ENCODE measurements around the gene VWCE. TPM values are rescaled to one million over a fixed set of nuclear protein-coding genes. Genes with fewer than 3 reads are reported as not detected.

VWCE gene
- polyA plus RNA-seq, 1 of the 3 experiments (the other 2 are of a cell fraction) = 5.0 TPM

DNA sequence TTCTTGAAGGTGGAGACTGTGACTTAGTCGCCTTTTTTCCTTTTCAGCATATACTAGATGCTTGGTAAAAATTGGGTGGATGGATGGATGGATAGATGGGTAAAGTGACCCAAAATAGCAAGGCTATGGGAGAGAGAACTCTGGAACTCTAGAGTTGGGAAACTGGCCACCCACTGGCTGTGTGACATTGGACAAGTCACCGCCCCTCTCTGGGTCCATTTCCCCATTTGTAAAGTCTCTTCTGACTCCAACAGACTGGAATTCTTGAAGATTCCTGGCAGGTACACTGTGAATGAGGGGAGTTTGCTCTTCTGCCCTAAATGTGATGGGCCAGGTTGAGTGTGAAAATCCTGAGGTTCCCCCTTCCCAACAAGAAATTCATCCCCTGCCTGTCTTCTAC is 45.9 kb upstream of the VWCE start:
- Histone ChIP-seq H3F3A (replicated peaks; ENCODE audit: insufficient read depth) (no peaks in the 10 kb centered on the region), H3K27me3 (ENCODE audit: insufficient read depth) (no peaks in the 10 kb centered on the region), H3K79me2 (ENCODE audit: insufficient read depth) (no peaks in the 10 kb centered on the region), H3K9me2 (no peaks in the 10 kb centered on the region), H3K9me3 (no peaks in the 10 kb centered on the region), H2AFZ (ENCODE audit: low read depth) (no peak overlapping the region), H3K4me3 (ENCODE audit: low read depth in 2 of 2, low read length in 1 of 2) (no peak overlapping the region), H3K4me2 (no peak overlapping the region), H3K27ac (ENCODE audit: low read depth in 2 of 2, low read length in 1 of 2) (no peak overlapping the region), H3K9ac (no peak overlapping the region), H4K20me1 (ENCODE audit: insufficient read depth) (no peaks in the 10 kb centered on the region), H3K36me3 (replicated peaks in 1 of 2; ENCODE audit: control insufficient read depth in 1 of 2, insufficient read depth in 2 of 2, low read length in 1 of 2) (peaks cover 0 to 30% of the 10 kb centered on the region in 2 experiments), H3K4me1 (ENCODE audit: control insufficient read depth in 1 of 2, insufficient read depth in 2 of 2, low read depth in 1 of 2, low read length in 1 of 2) (peaks cover 0 to 21% of the 10 kb centered on the region in 2 experiments; a peak in 1 of 4 replicates)
- ChIA-PET POLR2A (interaction anchor here (1.5 kb wide), 1 partner anchor 21 kb away, joined by 6 read pairs; the partner anchor contains the start of genes CYB561A3 and TMEM138), CTCF (interaction anchor here (1.4 to 3.3 kb wide), 3 partner anchors 21 to 52 kb away, joined by 3 to 19 read pairs (median 9); partner anchors contain the start of genes CYB561A3, TMEM138 and TMEM216)
- TF ChIP-seq RFX5 (IDR thresholded peaks at IDR 0.05; ENCODE audit: low read length) (no peak), JUND (IDR thresholded peaks at IDR 0.05) (no peak), NFIC (IDR thresholded peaks at IDR 0.05; ENCODE audit: borderline replicate concordance) (no peak), ELF1 (IDR thresholded peaks at IDR 0.05) (no peak), CHD2 (IDR thresholded peaks at IDR 0.05; ENCODE audit: low read length, partially characterized antibody) (no peak), EZH2phosphoT487 (IDR thresholded peaks at IDR 0.05; ENCODE audit: borderline replicate concordance, low read depth) (no peak), YY1 (IDR thresholded peaks at IDR 0.05; ENCODE audit: low read depth) (no peak), GABPA (IDR thresholded peaks at IDR 0.05; ENCODE audit: low read depth) (no peak), MXI1 (IDR thresholded peaks at IDR 0.05; ENCODE audit: low read depth, low read length) (no peak), NRF1 (IDR thresholded peaks at IDR 0.05; ENCODE audit: low read depth, low read length) (no peak), MEF2A (IDR thresholded peaks at IDR 0.05; ENCODE audit: borderline replicate concordance, low read depth) (no peak), RCOR1 (IDR thresholded peaks at IDR 0.05; ENCODE audit: low read length) (no peak), RXRA (IDR thresholded peaks at IDR 0.05; ENCODE audit: borderline replicate concordance, low read depth) (no peak), TAF1 (IDR thresholded peaks at IDR 0.05; ENCODE audit: borderline replicate concordance, low read depth, low read length) (no peak)
- TF ChIP-seq, protein P1, sequence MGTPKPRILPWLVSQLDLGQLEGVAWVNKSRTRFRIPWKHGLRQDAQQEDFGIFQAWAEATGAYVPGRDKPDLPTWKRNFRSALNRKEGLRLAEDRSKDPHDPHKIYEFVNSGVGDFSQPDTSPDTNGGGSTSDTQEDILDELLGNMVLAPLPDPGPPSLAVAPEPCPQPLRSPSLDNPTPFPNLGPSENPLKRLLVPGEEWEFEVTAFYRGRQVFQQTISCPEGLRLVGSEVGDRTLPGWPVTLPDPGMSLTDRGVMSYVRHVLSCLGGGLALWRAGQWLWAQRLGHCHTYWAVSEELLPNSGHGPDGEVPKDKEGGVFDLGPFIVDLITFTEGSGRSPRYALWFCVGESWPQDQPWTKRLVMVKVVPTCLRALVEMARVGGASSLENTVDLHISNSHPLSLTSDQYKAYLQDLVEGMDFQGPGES (IDR thresholded peaks at IDR 0.05; ENCODE audit: low read depth, low read length) = no peak
- TF ChIP-seq, protein P2, sequence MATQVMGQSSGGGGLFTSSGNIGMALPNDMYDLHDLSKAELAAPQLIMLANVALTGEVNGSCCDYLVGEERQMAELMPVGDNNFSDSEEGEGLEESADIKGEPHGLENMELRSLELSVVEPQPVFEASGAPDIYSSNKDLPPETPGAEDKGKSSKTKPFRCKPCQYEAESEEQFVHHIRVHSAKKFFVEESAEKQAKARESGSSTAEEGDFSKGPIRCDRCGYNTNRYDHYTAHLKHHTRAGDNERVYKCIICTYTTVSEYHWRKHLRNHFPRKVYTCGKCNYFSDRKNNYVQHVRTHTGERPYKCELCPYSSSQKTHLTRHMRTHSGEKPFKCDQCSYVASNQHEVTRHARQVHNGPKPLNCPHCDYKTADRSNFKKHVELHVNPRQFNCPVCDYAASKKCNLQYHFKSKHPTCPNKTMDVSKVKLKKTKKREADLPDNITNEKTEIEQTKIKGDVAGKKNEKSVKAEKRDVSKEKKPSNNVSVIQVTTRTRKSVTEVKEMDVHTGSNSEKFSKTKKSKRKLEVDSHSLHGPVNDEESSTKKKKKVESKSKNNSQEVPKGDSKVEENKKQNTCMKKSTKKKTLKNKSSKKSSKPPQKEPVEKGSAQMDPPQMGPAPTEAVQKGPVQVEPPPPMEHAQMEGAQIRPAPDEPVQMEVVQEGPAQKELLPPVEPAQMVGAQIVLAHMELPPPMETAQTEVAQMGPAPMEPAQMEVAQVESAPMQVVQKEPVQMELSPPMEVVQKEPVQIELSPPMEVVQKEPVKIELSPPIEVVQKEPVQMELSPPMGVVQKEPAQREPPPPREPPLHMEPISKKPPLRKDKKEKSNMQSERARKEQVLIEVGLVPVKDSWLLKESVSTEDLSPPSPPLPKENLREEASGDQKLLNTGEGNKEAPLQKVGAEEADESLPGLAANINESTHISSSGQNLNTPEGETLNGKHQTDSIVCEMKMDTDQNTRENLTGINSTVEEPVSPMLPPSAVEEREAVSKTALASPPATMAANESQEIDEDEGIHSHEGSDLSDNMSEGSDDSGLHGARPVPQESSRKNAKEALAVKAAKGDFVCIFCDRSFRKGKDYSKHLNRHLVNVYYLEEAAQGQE (IDR thresholded peaks at IDR 0.05; ENCODE audit: low read depth, low read length) = no peak
- TF ChIP-seq, protein P3, sequence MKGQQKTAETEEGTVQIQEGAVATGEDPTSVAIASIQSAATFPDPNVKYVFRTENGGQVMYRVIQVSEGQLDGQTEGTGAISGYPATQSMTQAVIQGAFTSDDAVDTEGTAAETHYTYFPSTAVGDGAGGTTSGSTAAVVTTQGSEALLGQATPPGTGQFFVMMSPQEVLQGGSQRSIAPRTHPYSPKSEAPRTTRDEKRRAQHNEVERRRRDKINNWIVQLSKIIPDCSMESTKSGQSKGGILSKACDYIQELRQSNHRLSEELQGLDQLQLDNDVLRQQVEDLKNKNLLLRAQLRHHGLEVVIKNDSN (IDR thresholded peaks at IDR 0.05; ENCODE audit: borderline replicate concordance, low read depth) = no peak
- TF ChIP-seq, protein P4, sequence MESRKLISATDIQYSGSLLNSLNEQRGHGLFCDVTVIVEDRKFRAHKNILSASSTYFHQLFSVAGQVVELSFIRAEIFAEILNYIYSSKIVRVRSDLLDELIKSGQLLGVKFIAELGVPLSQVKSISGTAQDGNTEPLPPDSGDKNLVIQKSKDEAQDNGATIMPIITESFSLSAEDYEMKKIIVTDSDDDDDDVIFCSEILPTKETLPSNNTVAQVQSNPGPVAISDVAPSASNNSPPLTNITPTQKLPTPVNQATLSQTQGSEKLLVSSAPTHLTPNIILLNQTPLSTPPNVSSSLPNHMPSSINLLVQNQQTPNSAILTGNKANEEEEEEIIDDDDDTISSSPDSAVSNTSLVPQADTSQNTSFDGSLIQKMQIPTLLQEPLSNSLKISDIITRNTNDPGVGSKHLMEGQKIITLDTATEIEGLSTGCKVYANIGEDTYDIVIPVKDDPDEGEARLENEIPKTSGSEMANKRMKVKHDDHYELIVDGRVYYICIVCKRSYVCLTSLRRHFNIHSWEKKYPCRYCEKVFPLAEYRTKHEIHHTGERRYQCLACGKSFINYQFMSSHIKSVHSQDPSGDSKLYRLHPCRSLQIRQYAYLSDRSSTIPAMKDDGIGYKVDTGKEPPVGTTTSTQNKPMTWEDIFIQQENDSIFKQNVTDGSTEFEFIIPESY (IDR thresholded peaks at IDR 0.05; ENCODE audit: borderline replicate concordance, low read depth) = no peak
- TF ChIP-seq, protein P5, sequence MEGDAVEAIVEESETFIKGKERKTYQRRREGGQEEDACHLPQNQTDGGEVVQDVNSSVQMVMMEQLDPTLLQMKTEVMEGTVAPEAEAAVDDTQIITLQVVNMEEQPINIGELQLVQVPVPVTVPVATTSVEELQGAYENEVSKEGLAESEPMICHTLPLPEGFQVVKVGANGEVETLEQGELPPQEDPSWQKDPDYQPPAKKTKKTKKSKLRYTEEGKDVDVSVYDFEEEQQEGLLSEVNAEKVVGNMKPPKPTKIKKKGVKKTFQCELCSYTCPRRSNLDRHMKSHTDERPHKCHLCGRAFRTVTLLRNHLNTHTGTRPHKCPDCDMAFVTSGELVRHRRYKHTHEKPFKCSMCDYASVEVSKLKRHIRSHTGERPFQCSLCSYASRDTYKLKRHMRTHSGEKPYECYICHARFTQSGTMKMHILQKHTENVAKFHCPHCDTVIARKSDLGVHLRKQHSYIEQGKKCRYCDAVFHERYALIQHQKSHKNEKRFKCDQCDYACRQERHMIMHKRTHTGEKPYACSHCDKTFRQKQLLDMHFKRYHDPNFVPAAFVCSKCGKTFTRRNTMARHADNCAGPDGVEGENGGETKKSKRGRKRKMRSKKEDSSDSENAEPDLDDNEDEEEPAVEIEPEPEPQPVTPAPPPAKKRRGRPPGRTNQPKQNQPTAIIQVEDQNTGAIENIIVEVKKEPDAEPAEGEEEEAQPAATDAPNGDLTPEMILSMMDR (IDR thresholded peaks at IDR 0.05) = no peak
- DNase-seq = no peak
- WGBS (ENCODE audit: low lambda C conversion rate) = 97% methylated on average over 2 of the region's 2 CpGs
